GM12865 (cell line): Measurements from ENCODE around the gene RHOA.

Experiments used
- DNase-seq: peaks from one replicate; pipeline ENCODE4 v3.0.0; 2010; ENCODE audit warnings: low read depth
- H3K4me3 ChIP-seq: 2 replicates; pipeline ENCODE4 v1.5.1; 2011; ENCODE audit warnings: mild to moderate bottlenecking, low read depth, low read length, control low read depth
- CTCF ChIP-seq: IDR thresholded peaks from 2 replicates; pipeline ENCODE4 v1.5.1; 2011; ENCODE audit warnings: low read length, control low read depth, low read depth, inconsistent platforms; ENCODE audit not compliant: insufficient read depth; ENCODE audit errors: missing control alignments

RHOA gene

DNA sequence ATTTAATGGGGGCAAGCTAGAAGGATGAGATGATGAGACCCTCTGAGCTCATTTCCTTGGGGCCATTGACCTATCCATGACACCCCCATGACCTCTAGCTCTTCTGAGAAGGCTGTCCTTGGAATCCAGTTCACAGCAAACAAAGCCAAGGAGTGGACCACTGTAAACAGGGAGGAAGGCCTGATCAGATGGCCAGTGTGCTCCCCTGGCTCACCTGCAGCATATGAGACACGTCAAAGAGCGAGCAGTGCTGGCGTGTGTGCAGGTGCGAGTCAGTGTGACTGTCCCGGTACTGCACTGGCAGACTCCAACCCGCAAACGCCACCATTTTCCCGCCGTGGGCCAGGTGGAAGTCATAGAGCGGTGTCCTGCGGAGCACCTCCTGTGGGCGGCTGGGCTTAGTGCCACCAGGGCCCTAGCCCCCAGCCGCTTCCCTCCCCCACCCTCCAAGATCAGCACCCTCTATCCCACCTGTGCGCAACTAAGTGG, 10.2 kb upstream of the RHOA start:
- TF ChIP-seq CTCF, result no peak
- no peak for DNase-seq
- no peak overlapping the region for H3K4me3 ChIP-seq

DNA sequence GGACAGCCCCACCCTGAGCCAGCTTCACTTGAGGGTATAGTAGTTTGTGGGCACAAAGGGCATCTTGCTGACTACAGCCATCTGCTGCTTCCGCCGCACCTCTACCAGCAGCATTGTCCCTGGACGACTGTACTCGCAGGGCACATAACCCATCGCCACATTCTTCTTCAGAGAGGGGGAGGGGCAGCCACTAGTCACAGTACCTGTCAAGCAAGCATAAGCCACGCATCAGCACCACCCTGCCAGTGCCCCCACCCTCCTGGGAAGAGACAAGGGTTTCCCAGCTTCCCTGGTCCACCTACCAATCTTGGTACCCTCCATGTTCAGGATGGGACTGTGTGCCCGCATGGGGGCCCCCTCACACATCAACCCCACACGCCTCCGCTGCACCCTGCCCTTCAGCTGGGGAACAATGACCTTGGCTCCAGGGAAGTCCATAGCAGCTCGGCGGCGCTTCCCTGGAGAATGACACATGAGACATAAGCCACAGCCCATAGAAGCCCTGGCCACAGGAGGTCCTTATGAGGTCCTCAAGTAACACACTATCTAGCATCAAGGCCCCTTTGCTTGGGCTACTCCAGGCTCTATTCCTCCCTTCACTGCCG, 5.8 kb upstream of the RHOA start:
- no peak overlapping the region for H3K4me3 ChIP-seq
- no peak for TF ChIP-seq CTCF
- no peak for DNase-seq

- no peak overlapping the region for H3K4me3 ChIP-seq
- no peak for DNase-seq
- no peak for TF ChIP-seq CTCF
These were observed 5.1 kb upstream of the RHOA start for GRCh38 chr3:49416867-49417266.

DNA sequence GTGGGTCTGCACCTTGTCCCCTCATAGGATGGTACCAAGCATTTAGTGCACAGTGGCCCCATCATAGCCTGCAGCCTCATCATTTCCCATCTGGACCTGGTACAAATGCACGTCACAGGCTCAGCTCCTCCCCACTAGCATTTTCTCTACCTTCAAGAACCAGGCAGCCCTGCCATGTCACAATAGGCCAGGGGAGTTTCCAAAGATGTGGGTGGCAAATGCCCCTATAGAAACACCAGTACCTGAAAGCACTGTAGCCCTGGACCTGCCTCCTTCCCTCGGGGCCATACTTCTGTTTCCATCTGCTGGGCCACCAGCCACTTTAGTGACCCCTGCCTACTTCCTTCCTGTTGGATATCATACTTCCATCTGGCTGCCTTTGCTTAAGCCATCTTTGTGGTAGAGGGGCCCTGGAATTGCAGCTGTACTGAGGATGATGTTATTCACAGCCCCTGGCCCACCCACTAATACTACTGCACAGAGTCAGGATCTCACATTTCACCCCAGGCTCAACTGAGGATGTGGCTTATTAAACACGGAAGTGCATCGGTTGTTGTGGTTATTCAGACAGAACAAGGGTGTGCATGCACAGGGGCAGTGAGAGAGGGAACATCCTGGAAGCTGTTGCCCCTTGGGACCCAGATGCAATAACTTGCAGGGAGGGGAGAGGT, 4.3 kb upstream of the RHOA start:
- TF ChIP-seq CTCF, result no peak
- DNase-seq, result peak; percentile 83

DNA sequence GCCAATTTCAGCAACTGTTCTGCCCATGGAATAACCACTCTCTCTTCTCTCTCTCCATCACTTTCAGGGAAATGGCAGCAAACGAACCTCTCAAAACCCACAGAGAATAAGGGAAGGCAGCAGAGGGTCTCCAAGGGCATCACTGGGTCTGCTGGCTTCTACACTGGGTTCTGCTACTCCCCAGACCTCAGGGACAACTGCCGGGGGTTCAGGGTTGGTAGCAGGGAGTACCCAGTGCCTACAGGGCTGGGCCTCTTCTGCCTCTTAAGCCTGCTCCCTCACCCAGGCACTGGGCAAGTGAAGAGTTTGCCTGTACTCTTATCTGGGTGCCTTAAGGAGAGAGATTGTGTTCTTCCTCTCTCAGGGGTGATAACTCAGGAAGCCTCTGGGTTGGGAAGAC, 3.0 kb upstream of the RHOA start:
- no peak overlapping the region for H3K4me3 ChIP-seq
- no peak for TF ChIP-seq CTCF
- no peak for DNase-seq

More for the DNA sequence above, 4.3 kb upstream of the RHOA start:
- H3K4me3 ChIP-seq, result no peak overlapping the region

- DNase-seq, result no peak
- H3K4me3 ChIP-seq, result peak overlapping the region; percentile 65
- TF ChIP-seq CTCF, result no peak
These were observed 1.6 kb upstream of the RHOA start for GRCh38 chr3:49413338-49413734.
